HT1080 (cell line): ENCODE results near the gene NBDY. TPM values are rescaled to one million over a fixed set of nuclear protein-coding genes. Genes with fewer than 3 reads are reported as not detected.

Experiments
- DNase-seq: peaks from one replicate; pipeline ENCODE4 v3.0.0-alpha.2; 2015; ENCODE audit warnings: low read depth
- total RNA-seq: library from RNA; depleted of rRNA; stranded (reverse); fragments of >200 nt; shearing (Covaris generic); gene quantifications from 2 replicates; pipeline ENCODE4 v1.2.3, GENCODE V29; 2014

Gene NBDY
- total RNA-seq, 1 experiment from 2014 or later, result 12.8 TPM

GRCh38 chrX:56784666-56785065 is 55.6 kb downstream of the NBDY start:
- no peak for DNase-seq

- DNase-seq, result no peak
Observed at GRCh38 chrX:56785442-56785841, 56.4 kb downstream of the NBDY start.

- no peak for DNase-seq
Observed at GRCh38 chrX:56786889-56787733, 58.1 kb downstream of the NBDY start.

- DNase-seq, result no peak
Observed at GRCh38 chrX:56787734-56788152, 58.7 kb downstream of the NBDY start.

- peak; percentile 1 for DNase-seq
Observed at GRCh38 chrX:56788229-56788628, 59.2 kb downstream of the NBDY start.

GRCh38 chrX:56788717-56789122 is 59.7 kb downstream of the NBDY start:
- DNase-seq, result peak; percentile 50

- DNase-seq, result no peak
Observed at GRCh38 chrX:56789518-56790070, 60.6 kb downstream of the NBDY start.

- no peak for DNase-seq
Observed at GRCh38 chrX:56790778-56791177, 61.7 kb downstream of the NBDY start.

GRCh38 chrX:56791456-56791855 is 62.4 kb downstream of the NBDY start:
- DNase-seq, result no peak

GRCh38 chrX:56792270-56793111 is 63.4 kb downstream of the NBDY start:
- DNase-seq, result no peak

- DNase-seq, result no peak
Observed at GRCh38 chrX:56793112-56793430, 64.0 kb downstream of the NBDY start.

- peak; percentile 35 for DNase-seq
Observed at GRCh38 chrX:56793521-56794320, 64.7 kb downstream of the NBDY start.

GRCh38 chrX:56794404-56795230 is 65.6 kb downstream of the NBDY start:
- no peak for DNase-seq

GRCh38 chrX:56795309-56795868 is 66.3 kb downstream of the NBDY start:
- no peak for DNase-seq

GRCh38 chrX:56796641-56797395 is 67.8 kb downstream of the NBDY start:
- DNase-seq, result no peak

- no peak for DNase-seq
Observed at GRCh38 chrX:56797574-56798338, 68.7 kb downstream of the NBDY start.

- no peak for DNase-seq
Observed at GRCh38 chrX:56798339-56798711, 69.3 kb downstream of the NBDY start.

GRCh38 chrX:56798866-56799758 is 70.1 kb downstream of the NBDY start:
- no peak for DNase-seq
